MM.1S (cell line): Measurements from ENCODE around the gene CD58.

Experiments
- DNase-seq: peaks from one replicate; pipeline ENCODE4 v3.0.0-alpha.2; 2015
- H2AFZ ChIP-seq: fragments of 300-600 bp; sonication (generic); 2 replicates; pipeline ENCODE4 v1.6.0; 2016; ENCODE audit warnings: antibody characterized with exemption, low read length
- H3F3A ChIP-seq: fragments of 300-600 bp; sonication (generic); 2 replicates; pipeline ENCODE4 v1.6.1; 2016; ENCODE audit warnings: mild to moderate bottlenecking, antibody characterized with exemption, low read length, moderate library complexity, mixed read lengths; ENCODE audit not compliant: insufficient read depth
- H3K27ac ChIP-seq: fragments of 300-600 bp; sonication (generic); 2 replicates; pipeline ENCODE4 v1.5.1; 2016; ENCODE audit warnings: mild to moderate bottlenecking, low read length
- H3K27me3 ChIP-seq: fragments of 300-600 bp; sonication (generic); replicated peaks from 2 replicates; pipeline ENCODE4 v1.6.0; 2016; ENCODE audit warnings: low read length; ENCODE audit not compliant: insufficient read depth
- H3K36me3 ChIP-seq: fragments of 300-600 bp; sonication (generic); replicated peaks from 2 replicates; pipeline ENCODE4 v1.6.1; 2016; ENCODE audit warnings: mild to moderate bottlenecking, low read length, mixed read lengths; ENCODE audit not compliant: insufficient read depth
- H3K4me1 ChIP-seq: fragments of 300-600 bp; sonication (generic); 2 replicates; pipeline ENCODE4 v1.6.1; 2016; ENCODE audit warnings: low read length, mixed read lengths
- H3K4me2 ChIP-seq: fragments of 300-600 bp; sonication (generic); 2 replicates; pipeline ENCODE4 v1.6.0; 2016; ENCODE audit warnings: low read depth, low read length
- H3K4me3 ChIP-seq: fragments of 300-600 bp; sonication (generic); 2 replicates; pipeline ENCODE4 v1.5.1; 2016; ENCODE audit warnings: low read length, mixed read lengths
- H3K79me2 ChIP-seq: fragments of 300-600 bp; sonication (generic); 2 replicates; pipeline ENCODE4 v1.6.1; 2016; ENCODE audit warnings: mixed run types, low read length, mixed read lengths
- H3K9ac ChIP-seq: fragments of 300-600 bp; sonication (generic); 2 replicates; pipeline ENCODE4 v1.6.1; 2016; ENCODE audit warnings: low read length, mixed read lengths
- H3K9me2 ChIP-seq: fragments of 300-600 bp; sonication (generic); replicated peaks from 2 replicates; pipeline ENCODE4 v1.6.1; 2016; ENCODE audit warnings: mild to moderate bottlenecking, low read length, mixed read lengths; ENCODE audit not compliant: insufficient read depth
- H3K9me3 ChIP-seq: fragments of 300-600 bp; sonication (generic); replicated peaks from 2 replicates; pipeline ENCODE4 v1.6.1; 2016; ENCODE audit warnings: mild to moderate bottlenecking, low read length, mixed read lengths; ENCODE audit not compliant: insufficient read depth
- H4K20me1 ChIP-seq: fragments of 300-600 bp; sonication (generic); 2 replicates; pipeline ENCODE4 v1.6.1; 2016; ENCODE audit warnings: mild to moderate bottlenecking, low read length, moderate library complexity, mixed read lengths; ENCODE audit not compliant: insufficient read depth
- CTCF ChIP-seq: fragments of 300-600 bp; sonication (generic); IDR thresholded peaks from 2 replicates; pipeline ENCODE4 v1.5.1; 2016; ENCODE audit warnings: antibody characterized with exemption, low read length, mixed read lengths
- EZH2 ChIP-seq: fragments of 300-600 bp; sonication (generic); optimal IDR thresholded peaks from 2 replicates; pipeline ENCODE3; 2017; ENCODE audit warnings: low read depth, mild to moderate bottlenecking, antibody characterized with exemption, low read length, mixed read lengths
- EZH2phosphoT487 ChIP-seq: fragments of 300-600 bp; sonication (generic); IDR thresholded peaks from 2 replicates; pipeline ENCODE4 v1.6.1; 2018; ENCODE audit warnings: antibody characterized with exemption, low read length

Gene CD58

GRCh38 chr1:116532671-116533428 lies 38.0 kb downstream of the CD58 start:
- H3K79me2 ChIP-seq = peaks cover 16% of the 10 kb centered on the region
- no peaks in the 10 kb centered on the region; the same call in 1 of the 2 replicates for H3K36me3 ChIP-seq
- H4K20me1 ChIP-seq = no peaks in the 10 kb centered on the region
- no peak overlapping the region for H3K9ac ChIP-seq
- no peak overlapping the region for H3K4me2 ChIP-seq
- no peak overlapping the region for H2AFZ ChIP-seq
- TF ChIP-seq EZH2phosphoT487 = no peak
- no peak for TF ChIP-seq EZH2
- TF ChIP-seq CTCF = no peak
- H3K27me3 ChIP-seq = no peaks in the 10 kb centered on the region
- no peaks in the 10 kb centered on the region for H3K4me1 ChIP-seq
- H3F3A ChIP-seq = no peaks in the 10 kb centered on the region
- H3K4me3 ChIP-seq = no peak overlapping the region
- no peaks in the 10 kb centered on the region for H3K9me2 ChIP-seq
- H3K9me3 ChIP-seq = no peaks in the 10 kb centered on the region
- no peak for DNase-seq
- no peak overlapping the region for H3K27ac ChIP-seq

DNA sequence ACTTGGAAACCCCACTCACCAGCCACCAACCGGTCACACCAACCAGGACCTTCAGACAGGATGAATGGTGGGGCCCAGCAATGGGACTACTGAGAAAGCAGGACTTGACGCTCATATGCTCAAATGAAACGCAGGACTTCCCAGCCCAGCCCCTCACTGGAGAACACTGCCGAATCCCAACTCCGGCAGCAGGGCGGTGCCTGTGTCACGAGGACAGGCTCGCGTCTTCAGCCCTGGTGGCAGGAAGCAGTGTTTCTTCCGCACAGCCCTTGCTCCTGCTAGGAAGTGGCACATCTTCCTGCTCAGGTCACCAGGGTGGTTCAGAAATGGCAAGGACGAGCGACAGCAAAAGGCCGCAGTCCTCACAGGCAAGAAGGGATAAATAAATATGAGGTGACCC lies 38.9 kb downstream of the CD58 start:
- H3K9me3 ChIP-seq = no peaks in the 10 kb centered on the region
- TF ChIP-seq CTCF (no peak), EZH2phosphoT487 (no peak), EZH2 (no peak)
- H3K27me3 ChIP-seq = no peaks in the 10 kb centered on the region

GRCh38 chr1:116529681-116530080 lies 41.1 kb downstream of the CD58 start:
- no peak overlapping the region for H3K4me2 ChIP-seq
- no peaks in the 10 kb centered on the region for H3K9me3 ChIP-seq
- TF ChIP-seq CTCF (no peak), EZH2phosphoT487 (no peak), EZH2 (no peak)
- no peak overlapping the region for H2AFZ ChIP-seq
- H3K36me3 ChIP-seq = no peaks in the 10 kb centered on the region; the same call in 1 of the 2 replicates
- H3K9ac ChIP-seq = no peak overlapping the region
- no peak overlapping the region for H3K4me3 ChIP-seq
- peaks cover 2% of the 10 kb centered on the region; the same call in 1 of the 2 replicates for H3K79me2 ChIP-seq
- no peaks in the 10 kb centered on the region for H3K27me3 ChIP-seq
- no peak for DNase-seq
- H3K4me1 ChIP-seq = no peaks in the 10 kb centered on the region
- H3F3A ChIP-seq = no peaks in the 10 kb centered on the region
- H3K27ac ChIP-seq = no peak overlapping the region
- no peaks in the 10 kb centered on the region for H3K9me2 ChIP-seq
- H4K20me1 ChIP-seq = no peaks in the 10 kb centered on the region

More for the DNA sequence above, 38.9 kb downstream of the CD58 start:
- no peak overlapping the region for H2AFZ ChIP-seq
- no peak overlapping the region for H3K9ac ChIP-seq
- H3K36me3 ChIP-seq = no peaks in the 10 kb centered on the region; the same call in 1 of the 2 replicates
- no peak overlapping the region for H3K27ac ChIP-seq
- H3K4me2 ChIP-seq = no peak overlapping the region
- H3K4me3 ChIP-seq = no peak overlapping the region
- H3F3A ChIP-seq = no peaks in the 10 kb centered on the region
- H3K4me1 ChIP-seq = no peaks in the 10 kb centered on the region
- no peaks in the 10 kb centered on the region for H3K9me2 ChIP-seq
- no peak for DNase-seq
- H4K20me1 ChIP-seq = no peaks in the 10 kb centered on the region
- peaks cover 6% of the 10 kb centered on the region for H3K79me2 ChIP-seq
